HepG2 (cell line): ENCODE data around the gene CAPRIN2. TPM values are rescaled to one million over a fixed set of nuclear protein-coding genes. Genes with fewer than 3 reads are reported as not detected.

Source experiments
- AGO2 ChIP-seq: fragments of 200-400 bp; formaldehyde crosslinking; optimal IDR thresholded peaks from 2 replicates; pipeline ENCODE3; 2017; ENCODE audit warnings: mild to moderate bottlenecking, low read depth, low read length, moderate library complexity
- BRCA1 ChIP-seq: sonication (generic); formaldehyde crosslinking; IDR thresholded peaks from 2 replicates; pipeline ENCODE4 v1.4.0; 2020; ENCODE audit warnings: missing genetic modification reagents
- CEBPG ChIP-seq: IDR thresholded peaks from 2 replicates; pipeline ENCODE4 v1.6.1; 2016
- DNMT1 ChIP-seq: sonication (generic); formaldehyde crosslinking; IDR thresholded peaks from 2 replicates; pipeline ENCODE4 v1.5.1; 2020; ENCODE audit warnings: mild to moderate bottlenecking, missing genetic modification reagents
- FOSL1 ChIP-seq: sonication (generic); formaldehyde crosslinking; IDR thresholded peaks from 2 replicates; pipeline ENCODE4 v1.9.0; 2021; ENCODE audit warnings: missing genetic modification reagents, borderline replicate concordance
- HCFC1 ChIP-seq: fragments of 150-350 bp; IDR thresholded peaks from 2 replicates; pipeline ENCODE4 v1.6.1; 2014; ENCODE audit warnings: low read depth, low read length
- HDAC2 ChIP-seq: sonication (generic); formaldehyde crosslinking; IDR thresholded peaks from 2 replicates; pipeline ENCODE4 v1.4.0; 2020; ENCODE audit warnings: missing genetic modification reagents
- HNRNPK ChIP-seq: fragments of 200-400 bp; formaldehyde crosslinking; IDR thresholded peaks from 2 replicates; pipeline ENCODE4 v1.6.1; 2018; ENCODE audit warnings: low read length, low read depth, moderate library complexity, mild to moderate bottlenecking; ENCODE audit not compliant: poor library complexity, severe bottlenecking
- MIXL1 ChIP-seq: IDR thresholded peaks from 2 replicates; pipeline ENCODE4 v1.6.1; 2016
- REL ChIP-seq: sonication (generic); formaldehyde crosslinking; conservative IDR thresholded peaks from 2 replicates; pipeline ENCODE4 v1.8.0; 2022; ENCODE audit warnings: mild to moderate bottlenecking, missing genetic modification reagents, moderate library complexity
- U2AF1 ChIP-seq: fragments of 200-400 bp; formaldehyde crosslinking; optimal IDR thresholded peaks from 2 replicates; pipeline ENCODE3; 2017; ENCODE audit warnings: mild to moderate bottlenecking, low read depth, low read length
- YEATS2 ChIP-seq: sonication (generic); formaldehyde crosslinking; IDR thresholded peaks from 2 replicates; pipeline ENCODE4 v1.4.0; 2020; ENCODE audit warnings: missing genetic modification reagents, borderline replicate concordance
- ZIK1 ChIP-seq: sonication (generic); formaldehyde crosslinking; IDR thresholded peaks from 2 replicates; pipeline ENCODE4 v1.5.0; 2020; ENCODE audit warnings: mild to moderate bottlenecking, low read depth, missing genetic modification reagents, borderline replicate concordance
- ZNF136 ChIP-seq: sonication (generic); formaldehyde crosslinking; IDR thresholded peaks from 2 replicates; pipeline ENCODE4 v1.8.1; 2022; ENCODE audit warnings: low read depth, mild to moderate bottlenecking, moderate library complexity, missing genetic modification reagents
- ZNF34 ChIP-seq: sonication (generic); formaldehyde crosslinking; IDR thresholded peaks from 2 replicates; pipeline ENCODE4 v1.4.0; 2020; ENCODE audit warnings: mild to moderate bottlenecking, missing genetic modification reagents, borderline replicate concordance
- ZNF746 ChIP-seq: sonication (generic); formaldehyde crosslinking; IDR thresholded peaks from 2 replicates; pipeline ENCODE4 v1.8.0; 2022; ENCODE audit warnings: mild to moderate bottlenecking, missing genetic modification reagents
- polyA plus RNA-seq, 8 experiments: library from polyadenylated mRNA; depleted of rRNA in 3 of 8; stranded (reverse) in 7 of 8; unstranded in 1 of 8; fragments of >200 nt; fragmentation: Illumina TruSeq in 4 of 8; extraction: Trizol in 4 of 8; gene quantifications; 2 replicates each; pipeline versions ENCODE4 v1.2.1 to v1.2.3, GENCODE V29; 2011 to 2016; ENCODE audit warnings: low read depth in 4 of 8, missing spikeins in 1 of 8, mixed read lengths in 1 of 8; ENCODE audit not compliant: insufficient read depth in 1 of 8
- total RNA-seq, 5 experiments: library from RNA; depleted of rRNA; stranded (reverse); fragments of >200 nt; fragmentation: Illumina TruSeq; extraction: Trizol; gene quantifications; 2 replicates each; pipeline ENCODE4 v1.2.3, GENCODE V29; 2016; ENCODE audit warnings: low read depth in 1 of 5
- TF ChIP-seq, protein P1 (sequence below): sonication (generic); formaldehyde crosslinking; IDR thresholded peaks from 2 replicates; pipeline ENCODE4 v1.5.1; 2020; ENCODE audit warnings: missing genetic modification reagents, mild to moderate bottlenecking, borderline replicate concordance
- TF ChIP-seq, protein P2 (sequence below): IDR thresholded peaks from 2 replicates; pipeline ENCODE4 v1.6.1; 2016; ENCODE audit warnings: mild to moderate bottlenecking
- TF ChIP-seq, protein P3 (sequence below): sonication (generic); formaldehyde crosslinking; IDR thresholded peaks from 2 replicates; pipeline ENCODE4 v1.5.0; 2020; ENCODE audit warnings: mild to moderate bottlenecking, missing genetic modification reagents, borderline replicate concordance

Gene CAPRIN2
- total and polyA plus RNA-seq, 2 of the 13 experiments (the other 11 are each of a cell fraction or from before 2014, with no cell fraction given): 21.7 to 30.6 TPM

DNA sequence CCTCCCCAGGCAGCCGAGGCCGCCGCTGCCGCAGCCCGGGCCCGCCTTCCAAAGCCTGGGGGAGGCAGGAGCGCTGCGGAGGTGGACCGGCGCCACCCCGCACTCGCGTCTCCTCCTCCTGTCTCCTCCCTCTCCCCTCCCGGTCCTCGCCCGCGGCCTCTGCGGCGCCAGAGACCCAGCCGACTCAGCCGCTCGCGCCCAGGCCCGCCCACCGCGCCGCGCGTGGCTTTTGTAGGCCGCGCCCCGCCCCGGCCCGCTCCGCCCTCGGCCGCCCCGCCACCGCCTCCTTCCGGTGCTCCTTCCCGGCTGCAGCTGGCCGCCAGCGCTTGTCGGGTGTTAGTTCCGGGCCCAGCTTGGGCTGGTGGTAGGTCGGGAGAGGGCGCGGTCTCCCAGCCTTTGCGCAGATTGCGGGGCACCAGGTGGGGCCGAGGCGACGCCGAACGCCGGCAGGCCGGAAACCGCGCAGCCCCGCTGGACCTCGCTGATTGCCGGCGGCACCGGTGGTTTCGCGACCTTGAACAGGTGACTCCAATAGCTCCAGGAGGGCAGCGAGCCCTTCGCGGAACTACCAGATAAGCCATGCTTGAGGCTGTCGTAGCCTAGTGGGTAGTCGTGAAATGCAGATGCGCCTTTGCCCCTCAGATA is at the start of gene CAPRIN2 (continued):
- 0 out of 2 replicates have a peak, but pooled peaks have one; percentile 27 for TF ChIP-seq ZIK1 (CRISPR knock-in tag)
- no peak for TF ChIP-seq HNRNPK
- TF ChIP-seq CEBPG (CRISPR knock-in tag): no peak
- 0 out of 2 replicates have a peak, but pooled peaks have one; percentile 43 for TF ChIP-seq YEATS2
- peak; percentile 43 for TF ChIP-seq U2AF1
- TF ChIP-seq HCFC1: no peak; the same call in 1 of the 2 replicates
- no peak for TF ChIP-seq REL (CRISPR knock-in tag)
- TF ChIP-seq AGO2: no peak
- peak; percentile 74 for TF ChIP-seq MIXL1
- 0 out of 2 replicates have a peak, but pooled peaks have one; percentile 54 for TF ChIP-seq ZNF34 (CRISPR knock-in tag)
- 0 out of 2 replicates have a peak, but pooled peaks have one; percentile 23 for TF ChIP-seq ZNF136 (CRISPR knock-in tag)
- peak; percentile 82; the same call in 1 of the 2 replicates for TF ChIP-seq ZNF746 (CRISPR knock-in tag)
- TF ChIP-seq FOSL1 (CRISPR knock-in tag): no peak
- TF ChIP-seq, protein P1, sequence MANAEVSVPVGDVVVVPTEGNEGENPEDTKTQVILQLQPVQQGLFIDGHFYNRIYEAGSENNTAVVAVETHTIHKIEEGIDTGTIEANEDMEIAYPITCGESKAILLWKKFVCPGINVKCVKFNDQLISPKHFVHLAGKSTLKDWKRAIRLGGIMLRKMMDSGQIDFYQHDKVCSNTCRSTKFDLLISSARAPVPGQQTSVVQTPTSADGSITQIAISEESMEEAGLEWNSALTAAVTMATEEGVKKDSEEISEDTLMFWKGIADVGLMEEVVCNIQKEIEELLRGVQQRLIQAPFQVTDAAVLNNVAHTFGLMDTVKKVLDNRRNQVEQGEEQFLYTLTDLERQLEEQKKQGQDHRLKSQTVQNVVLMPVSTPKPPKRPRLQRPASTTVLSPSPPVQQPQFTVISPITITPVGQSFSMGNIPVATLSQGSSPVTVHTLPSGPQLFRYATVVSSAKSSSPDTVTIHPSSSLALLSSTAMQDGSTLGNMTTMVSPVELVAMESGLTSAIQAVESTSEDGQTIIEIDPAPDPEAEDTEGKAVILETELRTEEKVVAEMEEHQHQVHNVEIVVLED (CRISPR knock-in tag): peak; percentile 80
- TF ChIP-seq, protein P2, sequence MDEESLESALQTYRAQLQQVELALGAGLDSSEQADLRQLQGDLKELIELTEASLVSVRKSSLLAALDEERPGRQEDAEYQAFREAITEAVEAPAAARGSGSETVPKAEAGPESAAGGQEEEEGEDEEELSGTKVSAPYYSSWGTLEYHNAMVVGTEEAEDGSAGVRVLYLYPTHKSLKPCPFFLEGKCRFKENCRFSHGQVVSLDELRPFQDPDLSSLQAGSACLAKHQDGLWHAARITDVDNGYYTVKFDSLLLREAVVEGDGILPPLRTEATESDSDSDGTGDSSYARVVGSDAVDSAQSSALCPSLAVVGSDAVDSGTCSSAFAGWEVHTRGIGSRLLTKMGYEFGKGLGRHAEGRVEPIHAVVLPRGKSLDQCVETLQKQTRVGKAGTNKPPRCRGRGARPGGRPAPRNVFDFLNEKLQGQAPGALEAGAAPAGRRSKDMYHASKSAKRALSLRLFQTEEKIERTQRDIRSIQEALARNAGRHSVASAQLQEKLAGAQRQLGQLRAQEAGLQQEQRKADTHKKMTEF (CRISPR knock-in tag): peak; percentile 90
- TF ChIP-seq HDAC2 (CRISPR knock-in tag): peak; percentile 84; the same call in 1 of the 2 replicates
- TF ChIP-seq BRCA1 (CRISPR knock-in tag): no peak
- TF ChIP-seq DNMT1 (CRISPR knock-in tag): no peak
- TF ChIP-seq, protein P3, sequence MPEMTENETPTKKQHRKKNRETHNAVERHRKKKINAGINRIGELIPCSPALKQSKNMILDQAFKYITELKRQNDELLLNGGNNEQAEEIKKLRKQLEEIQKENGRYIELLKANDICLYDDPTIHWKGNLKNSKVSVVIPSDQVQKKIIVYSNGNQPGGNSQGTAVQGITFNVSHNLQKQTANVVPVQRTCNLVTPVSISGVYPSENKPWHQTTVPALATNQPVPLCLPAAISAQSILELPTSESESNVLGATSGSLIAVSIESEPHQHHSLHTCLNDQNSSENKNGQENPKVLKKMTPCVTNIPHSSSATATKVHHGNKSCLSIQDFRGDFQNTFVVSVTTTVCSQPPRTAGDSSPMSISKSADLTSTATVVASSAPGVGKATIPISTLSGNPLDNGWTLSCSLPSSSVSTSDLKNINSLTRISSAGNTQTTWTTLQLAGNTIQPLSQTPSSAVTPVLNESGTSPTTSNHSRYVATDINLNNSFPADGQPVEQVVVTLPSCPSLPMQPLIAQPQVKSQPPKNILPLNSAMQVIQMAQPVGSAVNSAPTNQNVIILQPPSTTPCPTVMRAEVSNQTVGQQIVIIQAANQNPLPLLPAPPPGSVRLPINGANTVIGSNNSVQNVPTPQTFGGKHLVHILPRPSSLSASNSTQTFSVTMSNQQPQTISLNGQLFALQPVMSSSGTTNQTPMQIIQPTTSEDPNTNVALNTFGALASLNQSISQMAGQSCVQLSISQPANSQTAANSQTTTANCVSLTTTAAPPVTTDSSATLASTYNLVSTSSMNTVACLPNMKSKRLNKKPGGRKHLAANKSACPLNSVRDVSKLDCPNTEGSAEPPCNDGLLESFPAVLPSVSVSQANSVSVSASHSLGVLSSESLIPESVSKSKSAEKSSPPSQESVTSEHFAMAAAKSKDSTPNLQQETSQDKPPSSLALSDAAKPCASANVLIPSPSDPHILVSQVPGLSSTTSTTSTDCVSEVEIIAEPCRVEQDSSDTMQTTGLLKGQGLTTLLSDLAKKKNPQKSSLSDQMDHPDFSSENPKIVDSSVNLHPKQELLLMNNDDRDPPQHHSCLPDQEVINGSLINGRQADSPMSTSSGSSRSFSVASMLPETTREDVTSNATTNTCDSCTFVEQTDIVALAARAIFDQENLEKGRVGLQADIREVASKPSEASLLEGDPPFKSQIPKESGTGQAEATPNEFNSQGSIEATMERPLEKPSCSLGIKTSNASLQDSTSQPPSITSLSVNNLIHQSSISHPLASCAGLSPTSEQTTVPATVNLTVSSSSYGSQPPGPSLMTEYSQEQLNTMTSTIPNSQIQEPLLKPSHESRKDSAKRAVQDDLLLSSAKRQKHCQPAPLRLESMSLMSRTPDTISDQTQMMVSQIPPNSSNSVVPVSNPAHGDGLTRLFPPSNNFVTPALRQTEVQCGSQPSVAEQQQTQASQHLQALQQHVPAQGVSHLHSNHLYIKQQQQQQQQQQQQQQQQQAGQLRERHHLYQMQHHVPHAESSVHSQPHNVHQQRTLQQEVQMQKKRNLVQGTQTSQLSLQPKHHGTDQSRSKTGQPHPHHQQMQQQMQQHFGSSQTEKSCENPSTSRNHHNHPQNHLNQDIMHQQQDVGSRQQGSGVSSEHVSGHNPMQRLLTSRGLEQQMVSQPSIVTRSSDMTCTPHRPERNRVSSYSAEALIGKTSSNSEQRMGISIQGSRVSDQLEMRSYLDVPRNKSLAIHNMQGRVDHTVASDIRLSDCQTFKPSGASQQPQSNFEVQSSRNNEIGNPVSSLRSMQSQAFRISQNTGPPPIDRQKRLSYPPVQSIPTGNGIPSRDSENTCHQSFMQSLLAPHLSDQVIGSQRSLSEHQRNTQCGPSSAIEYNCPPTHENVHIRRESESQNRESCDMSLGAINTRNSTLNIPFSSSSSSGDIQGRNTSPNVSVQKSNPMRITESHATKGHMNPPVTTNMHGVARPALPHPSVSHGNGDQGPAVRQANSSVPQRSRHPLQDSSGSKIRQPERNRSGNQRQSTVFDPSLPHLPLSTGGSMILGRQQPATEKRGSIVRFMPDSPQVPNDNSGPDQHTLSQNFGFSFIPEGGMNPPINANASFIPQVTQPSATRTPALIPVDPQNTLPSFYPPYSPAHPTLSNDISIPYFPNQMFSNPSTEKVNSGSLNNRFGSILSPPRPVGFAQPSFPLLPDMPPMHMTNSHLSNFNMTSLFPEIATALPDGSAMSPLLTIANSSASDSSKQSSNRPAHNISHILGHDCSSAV (CRISPR knock-in tag): no peak
